Measurements from ENCODE around the gene MTHFR.

The MTHFR gene

DNA sequence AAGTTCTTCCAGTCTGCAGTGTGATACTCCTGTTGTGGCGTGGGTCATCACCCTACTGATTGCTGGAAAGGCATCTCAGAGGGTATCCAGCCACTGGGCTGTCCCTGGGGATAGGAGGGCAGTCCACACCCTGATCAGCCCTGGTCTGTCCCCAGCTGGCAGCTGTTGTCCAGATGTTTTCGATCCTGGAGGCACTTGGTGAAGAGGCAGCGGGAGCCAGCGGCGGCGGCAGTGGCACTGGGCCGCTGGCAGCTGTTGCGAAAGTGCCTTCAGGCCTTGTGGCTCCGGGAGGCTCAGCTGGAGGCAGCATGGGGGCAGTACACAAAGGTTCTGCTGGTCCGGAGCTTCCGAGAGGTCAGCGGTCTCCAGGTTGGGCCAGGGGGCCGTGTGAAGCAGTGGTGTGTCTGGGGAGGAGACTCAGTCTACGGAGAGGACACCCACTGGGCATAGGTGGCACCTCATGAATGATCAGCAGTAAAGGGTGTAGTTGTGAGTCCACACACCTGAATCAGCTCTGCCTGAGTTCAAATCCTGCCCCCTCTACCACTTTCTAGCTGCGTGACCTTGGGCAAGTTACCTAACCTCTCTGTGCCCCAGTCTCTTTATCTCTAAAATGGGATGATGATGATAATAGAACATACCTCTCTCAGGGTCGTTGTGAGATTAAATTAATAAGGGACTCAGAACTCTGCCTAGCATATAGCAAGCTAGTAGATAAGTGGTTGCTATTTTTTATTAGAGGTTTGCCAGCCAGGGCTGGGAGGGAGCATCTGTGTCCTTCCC lies 37.7 kb downstream of the MTHFR start:
- ATAC-seq, result no peak; the same call in 2 of the 3 replicates
- TF ChIP-seq ISL1 (CRISPR knock-in tag; IDR thresholded peaks at IDR 0.05) (no peak), ZFP3 (CRISPR knock-in tag; IDR thresholded peaks at IDR 0.05) (no peak), BACH2 (CRISPR knock-in tag; IDR thresholded peaks at IDR 0.05; ENCODE audit: borderline replicate concordance) (no peak), ZNF8 (CRISPR knock-in tag; IDR thresholded peaks at IDR 0.05) (no peak), TCF4 (CRISPR knock-in tag; IDR thresholded peaks at IDR 0.05; ENCODE audit: borderline replicate concordance) (no peak; the same call in 1 of the 2 replicates), ZNF565 (CRISPR knock-in tag; conservative IDR thresholded peaks at IDR 0.05; ENCODE audit: low read depth) (no peak), GLIS3 (CRISPR knock-in tag; IDR thresholded peaks at IDR 0.05) (no peak), RARB (CRISPR knock-in tag; IDR thresholded peaks at IDR 0.05) (no peak), PPARA (CRISPR knock-in tag; IDR thresholded peaks at IDR 0.05; ENCODE audit: borderline replicate concordance) (no peak), ESRRG (CRISPR knock-in tag; IDR thresholded peaks at IDR 0.05) (no peak), ZFP30 (CRISPR knock-in tag; IDR thresholded peaks at IDR 0.05) (no peak), ZC3H10 (CRISPR knock-in tag; IDR thresholded peaks at IDR 0.05) (no peak), POU6F1 (CRISPR knock-in tag; IDR thresholded peaks at IDR 0.05; ENCODE audit: borderline replicate concordance, low read depth) (no peak), ZNF70 (CRISPR knock-in tag; IDR thresholded peaks at IDR 0.05) (no peak), SNAI2 (CRISPR knock-in tag; IDR thresholded peaks at IDR 0.05) (no peak), CSDC2 (CRISPR knock-in tag; IDR thresholded peaks at IDR 0.05) (no peak)
- TF ChIP-seq, protein P1, sequence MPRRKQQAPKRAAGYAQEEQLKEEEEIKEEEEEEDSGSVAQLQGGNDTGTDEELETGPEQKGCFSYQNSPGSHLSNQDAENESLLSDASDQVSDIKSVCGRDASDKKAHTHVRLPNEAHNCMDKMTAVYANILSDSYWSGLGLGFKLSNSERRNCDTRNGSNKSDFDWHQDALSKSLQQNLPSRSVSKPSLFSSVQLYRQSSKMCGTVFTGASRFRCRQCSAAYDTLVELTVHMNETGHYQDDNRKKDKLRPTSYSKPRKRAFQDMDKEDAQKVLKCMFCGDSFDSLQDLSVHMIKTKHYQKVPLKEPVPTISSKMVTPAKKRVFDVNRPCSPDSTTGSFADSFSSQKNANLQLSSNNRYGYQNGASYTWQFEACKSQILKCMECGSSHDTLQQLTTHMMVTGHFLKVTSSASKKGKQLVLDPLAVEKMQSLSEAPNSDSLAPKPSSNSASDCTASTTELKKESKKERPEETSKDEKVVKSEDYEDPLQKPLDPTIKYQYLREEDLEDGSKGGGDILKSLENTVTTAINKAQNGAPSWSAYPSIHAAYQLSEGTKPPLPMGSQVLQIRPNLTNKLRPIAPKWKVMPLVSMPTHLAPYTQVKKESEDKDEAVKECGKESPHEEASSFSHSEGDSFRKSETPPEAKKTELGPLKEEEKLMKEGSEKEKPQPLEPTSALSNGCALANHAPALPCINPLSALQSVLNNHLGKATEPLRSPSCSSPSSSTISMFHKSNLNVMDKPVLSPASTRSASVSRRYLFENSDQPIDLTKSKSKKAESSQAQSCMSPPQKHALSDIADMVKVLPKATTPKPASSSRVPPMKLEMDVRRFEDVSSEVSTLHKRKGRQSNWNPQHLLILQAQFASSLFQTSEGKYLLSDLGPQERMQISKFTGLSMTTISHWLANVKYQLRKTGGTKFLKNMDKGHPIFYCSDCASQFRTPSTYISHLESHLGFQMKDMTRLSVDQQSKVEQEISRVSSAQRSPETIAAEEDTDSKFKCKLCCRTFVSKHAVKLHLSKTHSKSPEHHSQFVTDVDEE (CRISPR knock-in tag; IDR thresholded peaks at IDR 0.05), result no peak
- TF ChIP-seq, protein P2, sequence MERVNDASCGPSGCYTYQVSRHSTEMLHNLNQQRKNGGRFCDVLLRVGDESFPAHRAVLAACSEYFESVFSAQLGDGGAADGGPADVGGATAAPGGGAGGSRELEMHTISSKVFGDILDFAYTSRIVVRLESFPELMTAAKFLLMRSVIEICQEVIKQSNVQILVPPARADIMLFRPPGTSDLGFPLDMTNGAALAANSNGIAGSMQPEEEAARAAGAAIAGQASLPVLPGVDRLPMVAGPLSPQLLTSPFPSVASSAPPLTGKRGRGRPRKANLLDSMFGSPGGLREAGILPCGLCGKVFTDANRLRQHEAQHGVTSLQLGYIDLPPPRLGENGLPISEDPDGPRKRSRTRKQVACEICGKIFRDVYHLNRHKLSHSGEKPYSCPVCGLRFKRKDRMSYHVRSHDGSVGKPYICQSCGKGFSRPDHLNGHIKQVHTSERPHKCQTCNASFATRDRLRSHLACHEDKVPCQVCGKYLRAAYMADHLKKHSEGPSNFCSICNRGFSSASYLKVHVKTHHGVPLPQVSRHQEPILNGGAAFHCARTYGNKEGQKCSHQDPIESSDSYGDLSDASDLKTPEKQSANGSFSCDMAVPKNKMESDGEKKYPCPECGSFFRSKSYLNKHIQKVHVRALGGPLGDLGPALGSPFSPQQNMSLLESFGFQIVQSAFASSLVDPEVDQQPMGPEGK (CRISPR knock-in tag; IDR thresholded peaks at IDR 0.05; ENCODE audit: borderline replicate concordance), result no peak
- TF ChIP-seq, protein P3, sequence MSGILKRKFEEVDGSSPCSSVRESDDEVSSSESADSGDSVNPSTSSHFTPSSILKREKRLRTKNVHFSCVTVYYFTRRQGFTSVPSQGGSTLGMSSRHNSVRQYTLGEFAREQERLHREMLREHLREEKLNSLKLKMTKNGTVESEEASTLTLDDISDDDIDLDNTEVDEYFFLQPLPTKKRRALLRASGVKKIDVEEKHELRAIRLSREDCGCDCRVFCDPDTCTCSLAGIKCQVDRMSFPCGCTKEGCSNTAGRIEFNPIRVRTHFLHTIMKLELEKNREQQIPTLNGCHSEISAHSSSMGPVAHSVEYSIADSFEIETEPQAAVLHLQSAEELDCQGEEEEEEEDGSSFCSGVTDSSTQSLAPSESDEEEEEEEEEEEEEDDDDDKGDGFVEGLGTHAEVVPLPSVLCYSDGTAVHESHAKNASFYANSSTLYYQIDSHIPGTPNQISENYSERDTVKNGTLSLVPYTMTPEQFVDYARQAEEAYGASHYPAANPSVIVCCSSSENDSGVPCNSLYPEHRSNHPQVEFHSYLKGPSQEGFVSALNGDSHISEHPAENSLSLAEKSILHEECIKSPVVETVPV (CRISPR knock-in tag; IDR thresholded peaks at IDR 0.05), result no peak
- TF ChIP-seq, protein P4, sequence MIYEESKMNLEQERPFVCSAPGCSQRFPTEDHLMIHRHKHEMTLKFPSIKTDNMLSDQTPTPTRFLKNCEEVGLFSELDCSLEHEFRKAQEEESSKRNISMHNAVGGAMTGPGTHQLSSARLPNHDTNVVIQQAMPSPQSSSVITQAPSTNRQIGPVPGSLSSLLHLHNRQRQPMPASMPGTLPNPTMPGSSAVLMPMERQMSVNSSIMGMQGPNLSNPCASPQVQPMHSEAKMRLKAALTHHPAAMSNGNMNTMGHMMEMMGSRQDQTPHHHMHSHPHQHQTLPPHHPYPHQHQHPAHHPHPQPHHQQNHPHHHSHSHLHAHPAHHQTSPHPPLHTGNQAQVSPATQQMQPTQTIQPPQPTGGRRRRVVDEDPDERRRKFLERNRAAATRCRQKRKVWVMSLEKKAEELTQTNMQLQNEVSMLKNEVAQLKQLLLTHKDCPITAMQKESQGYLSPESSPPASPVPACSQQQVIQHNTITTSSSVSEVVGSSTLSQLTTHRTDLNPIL (CRISPR knock-in tag; IDR thresholded peaks at IDR 0.05; ENCODE audit: low read depth), result no peak

- no peak for ATAC-seq
- TF ChIP-seq, protein P4 (CRISPR knock-in tag; IDR thresholded peaks at IDR 0.05; ENCODE audit: low read depth), result no peak
- TF ChIP-seq TOX (CRISPR knock-in tag; IDR thresholded peaks at IDR 0.05; ENCODE audit: borderline replicate concordance) (no peak), ZNF70 (CRISPR knock-in tag; IDR thresholded peaks at IDR 0.05) (no peak)
Observed at GRCh38 chr1:11766429-11766776, 39.4 kb downstream of the MTHFR start.
